BE2C (cell line): ENCODE results near the gene PEX11A.
A peak's percentile ranks its signal among the peaks of the same experiment; 100 is the strongest.

ENCODE experiments used
- DNase-seq: peaks from one replicate; pipeline ENCODE4 v3.0.0-alpha.2; 2020
- H3K27me3 ChIP-seq: fragments of 250-450 bp; sonication (Bioruptor Pico); 2 replicates; pipeline ENCODE4 v1.5.1; 2020; ENCODE audit warnings: mild to moderate bottlenecking
- H3K36me3 ChIP-seq: fragments of 250-450 bp; sonication (Bioruptor Pico); 2 replicates; pipeline ENCODE4 v1.5.1; 2020; ENCODE audit warnings: mild to moderate bottlenecking
- H3K4me1 ChIP-seq: fragments of 250-450 bp; sonication (Bioruptor Pico); 2 replicates; pipeline ENCODE4 v1.5.1; 2020
- H3K4me3 ChIP-seq: 2 replicates; pipeline ENCODE4 v1.5.1; 2011; ENCODE audit warnings: low read depth, low read length
- H3K9me3 ChIP-seq: fragments of 250-450 bp; sonication (Bioruptor Pico); 2 replicates; pipeline ENCODE4 v1.5.1; 2020
- CTCF ChIP-seq: IDR thresholded peaks from 2 replicates; pipeline ENCODE4 v1.5.1; 2012; ENCODE audit warnings: mild to moderate bottlenecking, low read depth, low read length

PEX11A gene

GRCh38 chr15:89669309-89669865 lies 21.2 kb downstream of the PEX11A start:
- no peak for DNase-seq

GRCh38 chr15:89668171-89668570 lies 22.4 kb downstream of the PEX11A start:
- Histone ChIP-seq H3K27me3 (no peaks in the 10 kb centered on the region), H3K36me3 (no peaks in the 10 kb centered on the region), H3K4me1 (peaks cover 8% of the 10 kb centered on the region), H3K4me3 (no peak overlapping the region), H3K9me3 (no peaks in the 10 kb centered on the region)
- no peak for DNase-seq
- no peak for TF ChIP-seq CTCF

More at GRCh38 chr15:89669309-89669865, 21.2 kb downstream of the PEX11A start:
- no peak for TF ChIP-seq CTCF
- H3K4me3 ChIP-seq, result no peak overlapping the region
- no peaks in the 10 kb centered on the region for H3K36me3 ChIP-seq
- H3K9me3 ChIP-seq, result no peaks in the 10 kb centered on the region
- H3K4me1 ChIP-seq, result peaks cover 17% of the 10 kb centered on the region
- H3K27me3 ChIP-seq, result no peaks in the 10 kb centered on the region

GRCh38 chr15:89667706-89667960 lies 22.9 kb downstream of the PEX11A start:
- Histone ChIP-seq H3K36me3 (no peaks in the 10 kb centered on the region), H3K9me3 (no peaks in the 10 kb centered on the region), H3K4me3 (no peak overlapping the region), H3K4me1 (peaks cover 3% of the 10 kb centered on the region), H3K27me3 (no peaks in the 10 kb centered on the region)
- DNase-seq, result no peak
- no peak for TF ChIP-seq CTCF

- peak; percentile 8 for DNase-seq
- no peaks in the 10 kb centered on the region for H3K27me3 ChIP-seq
- H3K9me3 ChIP-seq, result no peaks in the 10 kb centered on the region
- no peaks in the 10 kb centered on the region for H3K36me3 ChIP-seq
- H3K4me3 ChIP-seq, result no peak overlapping the region
- no peaks in the 10 kb centered on the region for H3K4me1 ChIP-seq
- no peak for TF ChIP-seq CTCF
Measured at GRCh38 chr15:89666858-89667705, 23.5 kb downstream of the PEX11A start.

GRCh38 chr15:89666184-89666857 lies 24.2 kb downstream of the PEX11A start:
- no peaks in the 10 kb centered on the region for H3K9me3 ChIP-seq
- no peaks in the 10 kb centered on the region for H3K27me3 ChIP-seq
- H3K4me3 ChIP-seq, result peak overlapping the region; percentile 55
- TF ChIP-seq CTCF, result no peak
- H3K4me1 ChIP-seq, result no peaks in the 10 kb centered on the region
- no peaks in the 10 kb centered on the region for H3K36me3 ChIP-seq
- DNase-seq, result peak; percentile 21
